Thoracic aorta (tissue), 2 donors: ENCODE data around the gene PLSCR2. TPM values are rescaled to one million over a fixed set of nuclear protein-coding genes. Genes with fewer than 3 reads are reported as not detected.

Experiments
- ATAC-seq: fragments of 150-250 bp; one replicate; pipeline ENCODE4 v1.8.0; 2017; ENCODE audit warnings: low read depth; ENCODE audit not compliant: insufficient number of reproducible peaks, low FRiP score
- DNase-seq: peaks from one replicate; pipeline ENCODE4 v3.0.0-alpha.2; 2020; ENCODE audit warnings: low spot score
- H3K27ac ChIP-seq, 2 donors: fragments of 200-600 bp; sonication (generic); 1 replicate in 1 of 2; 2 replicates in 1 of 2; pipeline ENCODE4 v1.5.1; 2016; ENCODE audit warnings: mild to moderate bottlenecking in 2 of 2, moderate library complexity in 2 of 2
- H3K27me3 ChIP-seq: fragments of 200-600 bp; sonication (generic); replicated peaks from 2 replicates; pipeline ENCODE4 v1.6.0; 2016; ENCODE audit warnings: mild to moderate bottlenecking; ENCODE audit not compliant: insufficient read depth
- H3K36me3 ChIP-seq: fragments of 200-600 bp; sonication (generic); one replicate; pipeline ENCODE4 v1.5.1; 2016
- H3K4me1 ChIP-seq, 2 donors: fragments of 200-600 bp; sonication (generic); 1 replicate in 1 of 2; 2 replicates in 1 of 2; pipeline versions ENCODE4 v1.5.1 to v1.6.0; 2016; ENCODE audit warnings: low read depth in 2 of 2, mild to moderate bottlenecking in 1 of 2; ENCODE audit not compliant: control insufficient read depth in 1 of 2
- H3K4me3 ChIP-seq: fragments of 200-600 bp; sonication (generic); 2 replicates; pipeline ENCODE4 v1.5.1; 2016; ENCODE audit warnings: mild to moderate bottlenecking
- H3K9me3 ChIP-seq: fragments of 200-600 bp; sonication (generic); 2 replicates; pipeline ENCODE4 v1.5.1; 2016
- total RNA-seq, 2 donors: library from RNA; depleted of rRNA; stranded (reverse); fragments of >200 nt; gene quantifications; one replicate each; pipeline versions ENCODE4 v1.1.0 to v1.2.3, GENCODE V29; 2016
- TF ChIP-seq, protein P1 (sequence below): fragments of 200-600 bp; sonication (generic); IDR thresholded peaks from one replicate; pipeline ENCODE4 v1.5.1; 2019; ENCODE audit warnings: antibody characterized with exemption

Gene PLSCR2
- total RNA-seq, 2 donors from 2014 or later, result 2.9 TPM; not detected in 1

DNA sequence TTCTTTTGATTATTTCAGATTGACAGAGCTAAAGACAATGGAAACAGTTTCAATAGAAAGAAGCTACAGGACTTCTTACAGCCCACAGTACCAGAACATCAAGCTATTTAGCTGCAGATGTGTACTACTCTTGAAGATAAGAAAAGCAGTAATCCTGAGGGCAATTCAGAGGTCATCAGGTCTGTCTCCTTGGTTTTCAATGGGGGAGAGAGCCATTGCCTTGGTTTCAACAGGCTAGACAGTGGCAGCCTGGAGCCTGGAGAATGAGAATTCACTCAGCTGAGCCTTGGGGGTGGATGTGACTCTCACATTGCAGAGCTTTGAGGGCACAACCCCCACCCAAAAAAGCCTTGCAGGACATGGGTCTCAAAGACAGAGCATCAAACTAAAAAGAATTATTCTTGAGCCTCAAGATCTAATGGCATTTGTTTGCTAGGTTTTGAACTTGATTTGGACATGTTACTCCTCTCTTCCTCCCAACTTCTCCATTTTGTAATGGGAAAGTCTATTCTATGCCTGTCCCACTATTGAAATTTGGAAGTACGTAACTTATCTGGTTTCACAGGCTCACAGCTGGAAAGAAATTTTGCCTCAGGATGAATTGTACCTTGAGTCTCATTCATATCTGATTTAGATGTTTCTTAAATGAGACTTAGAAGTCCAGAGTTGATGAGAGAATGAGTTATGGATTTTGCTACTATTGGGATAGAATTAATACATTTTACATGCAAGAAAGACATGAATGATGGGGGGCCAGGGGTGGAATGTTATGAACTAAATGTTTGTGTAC, 38.2 kb upstream of the PLSCR2 start:
- no peak for ATAC-seq
- Histone ChIP-seq H3K36me3 (no peaks in the 10 kb centered on the region), H3K4me3 (no peak overlapping the region), H3K27ac (peak overlapping the region in 1 of 2 donors; percentile 0), H3K9me3 (no peaks in the 10 kb centered on the region), H3K27me3 (no peaks in the 10 kb centered on the region), H3K4me1 (peaks cover 8 to 12% of the 10 kb centered on the region in 2 donors)
- TF ChIP-seq, protein P1, sequence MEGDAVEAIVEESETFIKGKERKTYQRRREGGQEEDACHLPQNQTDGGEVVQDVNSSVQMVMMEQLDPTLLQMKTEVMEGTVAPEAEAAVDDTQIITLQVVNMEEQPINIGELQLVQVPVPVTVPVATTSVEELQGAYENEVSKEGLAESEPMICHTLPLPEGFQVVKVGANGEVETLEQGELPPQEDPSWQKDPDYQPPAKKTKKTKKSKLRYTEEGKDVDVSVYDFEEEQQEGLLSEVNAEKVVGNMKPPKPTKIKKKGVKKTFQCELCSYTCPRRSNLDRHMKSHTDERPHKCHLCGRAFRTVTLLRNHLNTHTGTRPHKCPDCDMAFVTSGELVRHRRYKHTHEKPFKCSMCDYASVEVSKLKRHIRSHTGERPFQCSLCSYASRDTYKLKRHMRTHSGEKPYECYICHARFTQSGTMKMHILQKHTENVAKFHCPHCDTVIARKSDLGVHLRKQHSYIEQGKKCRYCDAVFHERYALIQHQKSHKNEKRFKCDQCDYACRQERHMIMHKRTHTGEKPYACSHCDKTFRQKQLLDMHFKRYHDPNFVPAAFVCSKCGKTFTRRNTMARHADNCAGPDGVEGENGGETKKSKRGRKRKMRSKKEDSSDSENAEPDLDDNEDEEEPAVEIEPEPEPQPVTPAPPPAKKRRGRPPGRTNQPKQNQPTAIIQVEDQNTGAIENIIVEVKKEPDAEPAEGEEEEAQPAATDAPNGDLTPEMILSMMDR, result no peak
- DNase-seq, result no peak

DNA sequence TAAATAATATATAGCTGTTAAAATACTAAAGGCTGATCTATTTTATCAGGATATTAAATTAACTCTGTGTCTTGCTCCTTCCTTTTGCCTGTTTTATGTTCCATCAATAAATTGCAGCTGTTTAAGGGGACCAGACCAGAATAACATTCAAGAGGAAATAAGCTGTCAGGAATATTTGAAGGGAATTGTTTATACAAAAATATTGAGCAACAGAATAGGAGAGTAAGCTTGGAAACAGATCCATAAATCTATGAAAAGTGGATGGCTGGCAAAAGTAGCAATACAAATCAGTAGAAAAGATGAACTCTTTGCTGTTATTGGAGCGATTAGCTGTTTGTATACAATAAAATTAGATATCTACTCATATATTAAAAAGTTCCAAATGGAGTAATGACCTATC, 36.2 kb upstream of the PLSCR2 start:
- no peak for ATAC-seq
- Histone ChIP-seq H3K4me3 (no peak overlapping the region), H3K27me3 (no peaks in the 10 kb centered on the region), H3K9me3 (no peaks in the 10 kb centered on the region), H3K36me3 (no peaks in the 10 kb centered on the region), H3K27ac (no peak overlapping the region), H3K4me1 (peaks cover 8 to 12% of the 10 kb centered on the region in 2 donors)
- no peak for DNase-seq
- TF ChIP-seq, protein P1, result no peak

DNA sequence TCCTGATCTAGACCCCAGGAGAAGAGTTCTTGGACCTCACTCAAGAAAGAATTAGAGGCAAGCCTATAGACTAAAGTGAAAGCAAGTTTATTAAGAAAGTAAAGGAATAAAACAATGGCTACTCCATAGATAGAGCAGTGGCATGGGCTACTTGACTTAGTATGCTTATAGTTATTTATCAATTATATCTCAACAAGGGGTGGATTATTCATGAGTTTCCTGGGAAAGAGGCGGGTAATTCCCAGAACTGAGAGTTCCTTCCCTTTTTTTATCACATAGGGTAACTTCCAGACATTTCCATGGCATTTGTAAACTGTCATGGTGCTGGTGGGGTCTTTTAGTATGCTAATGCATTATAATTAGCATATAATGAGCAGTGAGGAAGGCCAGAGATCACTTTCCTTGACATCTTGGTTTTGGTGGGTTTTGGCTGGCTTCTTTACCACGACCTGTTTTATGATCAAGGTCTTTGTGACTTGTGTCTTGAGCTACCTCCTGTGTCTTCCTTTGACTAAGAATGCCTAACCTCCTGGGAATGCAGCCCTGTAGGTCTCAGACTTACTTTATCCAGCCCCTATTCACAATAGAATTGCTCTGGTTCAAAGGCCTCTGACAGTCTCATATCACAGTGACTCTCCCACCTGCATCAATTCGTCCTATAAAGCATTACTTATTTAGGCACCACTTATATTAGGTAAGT, 35.3 kb upstream of the PLSCR2 start:
- TF ChIP-seq, protein P1, result no peak
- no peak for DNase-seq
- Histone ChIP-seq H3K4me3 (no peak overlapping the region), H3K27ac (no peak overlapping the region), H3K36me3 (no peaks in the 10 kb centered on the region), H3K27me3 (no peaks in the 10 kb centered on the region), H3K4me1 (peaks cover 8 to 12% of the 10 kb centered on the region in 2 donors), H3K9me3 (no peaks in the 10 kb centered on the region)
- ATAC-seq, result no peak

DNA sequence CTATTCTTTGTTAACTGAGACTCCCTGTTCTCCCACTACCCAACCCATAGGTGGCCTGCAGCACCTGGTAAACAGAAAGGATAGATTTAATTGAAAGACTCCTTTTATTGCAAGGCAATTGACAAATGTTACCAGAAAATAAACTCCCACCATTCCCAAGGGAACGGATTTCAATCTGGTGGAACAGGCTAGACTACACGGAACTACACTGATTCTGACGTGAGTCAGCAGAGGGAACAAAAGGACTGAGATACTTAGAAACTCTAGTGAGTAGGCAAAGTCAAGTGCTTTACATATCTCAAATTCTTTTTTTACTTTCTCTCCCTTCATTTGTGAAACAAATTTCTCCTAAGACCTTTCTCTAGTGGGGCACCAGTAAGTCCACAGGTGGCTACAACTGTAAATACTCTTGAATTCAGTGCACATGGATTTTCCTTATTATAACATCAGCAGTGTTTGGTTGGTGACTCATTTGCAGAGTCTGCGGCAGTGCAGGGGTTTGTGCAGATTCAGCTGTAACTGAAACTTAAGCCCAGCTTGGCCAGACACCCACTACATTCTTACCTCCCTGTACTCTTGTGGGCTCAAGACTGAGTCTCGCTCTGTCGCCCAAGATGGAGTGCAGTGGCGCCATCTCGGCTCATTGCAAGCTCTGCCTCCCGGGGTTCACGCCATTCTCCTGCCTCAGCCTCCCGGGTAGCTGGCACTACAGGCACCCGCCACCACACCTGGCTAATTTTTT, 34.3 kb upstream of the PLSCR2 start:
- DNase-seq (no peak), ATAC-seq (no peak)
- Histone ChIP-seq H3K4me1 (peaks cover 8 to 12% of the 10 kb centered on the region in 2 donors), H3K27ac (no peak overlapping the region), H3K4me3 (no peak overlapping the region), H3K9me3 (no peaks in the 10 kb centered on the region), H3K36me3 (no peaks in the 10 kb centered on the region), H3K27me3 (no peaks in the 10 kb centered on the region)
- TF ChIP-seq, protein P1, result no peak
